Prostate gland (tissue), 2 donors: ENCODE results near the gene NPIPA2.
"Not testable (repeated sequence)": the region's sequence is repeated elsewhere in the genome, so short reads cannot be mapped to it uniquely, and the experiment has no call there.

Experiments
- POLR2A ChIP-seq: fragments of 450-650 bp; IDR thresholded peaks from one replicate; pipeline ENCODE4 v1.6.1; 2016; ENCODE audit warnings: antibody characterized with exemption, mild to moderate bottlenecking
- POLR2AphosphoS5 ChIP-seq: sonication (generic); formaldehyde crosslinking; IDR thresholded peaks from one replicate; pipeline ENCODE4 v1.6.1; 2017; ENCODE audit warnings: antibody characterized with exemption
- TF ChIP-seq, protein P1 (sequence below), 4 experiments: fragments of 200-600 bp in 2 of 4; fragments of 450-650 bp in 2 of 4; sonication (generic) in 2 of 4; IDR thresholded peaks; 1 replicate in 3 of 4; 2 replicates in 1 of 4; pipeline ENCODE4 v1.5.1; 2016 to 2019; ENCODE audit warnings: antibody characterized with exemption in 4 of 4, mild to moderate bottlenecking in 2 of 4, moderate library complexity in 2 of 4

- TF ChIP-seq, protein P1, sequence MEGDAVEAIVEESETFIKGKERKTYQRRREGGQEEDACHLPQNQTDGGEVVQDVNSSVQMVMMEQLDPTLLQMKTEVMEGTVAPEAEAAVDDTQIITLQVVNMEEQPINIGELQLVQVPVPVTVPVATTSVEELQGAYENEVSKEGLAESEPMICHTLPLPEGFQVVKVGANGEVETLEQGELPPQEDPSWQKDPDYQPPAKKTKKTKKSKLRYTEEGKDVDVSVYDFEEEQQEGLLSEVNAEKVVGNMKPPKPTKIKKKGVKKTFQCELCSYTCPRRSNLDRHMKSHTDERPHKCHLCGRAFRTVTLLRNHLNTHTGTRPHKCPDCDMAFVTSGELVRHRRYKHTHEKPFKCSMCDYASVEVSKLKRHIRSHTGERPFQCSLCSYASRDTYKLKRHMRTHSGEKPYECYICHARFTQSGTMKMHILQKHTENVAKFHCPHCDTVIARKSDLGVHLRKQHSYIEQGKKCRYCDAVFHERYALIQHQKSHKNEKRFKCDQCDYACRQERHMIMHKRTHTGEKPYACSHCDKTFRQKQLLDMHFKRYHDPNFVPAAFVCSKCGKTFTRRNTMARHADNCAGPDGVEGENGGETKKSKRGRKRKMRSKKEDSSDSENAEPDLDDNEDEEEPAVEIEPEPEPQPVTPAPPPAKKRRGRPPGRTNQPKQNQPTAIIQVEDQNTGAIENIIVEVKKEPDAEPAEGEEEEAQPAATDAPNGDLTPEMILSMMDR (IDR thresholded peaks at IDR 0.05), result not testable (repeated sequence)
- not testable (repeated sequence) for TF ChIP-seq POLR2A, POLR2AphosphoS5
These were observed 47.2 kb downstream of the NPIPA2 start for GRCh38 chr16:14789577-14789976.
